PC-3 (cell line): ENCODE data around the gene TMEM163. TPM values are rescaled to one million over a fixed set of nuclear protein-coding genes. Genes with fewer than 3 reads are reported as not detected.

Experiments used
- ATAC-seq: fragments of 200-7000 bp; cut with Tn5 transposase; 2 replicates; pipeline ENCODE4 v1.9.1; 2020; ENCODE audit warnings: mild to moderate bottlenecking, moderate library complexity
- BruUV-seq: library from RNA; stranded (reverse); fragments of 400-500 nt; replicated peaks from 2 replicates; lab custom pipeline; 2021; lab: Mats Ljungman, UMichigan
- CTCF ChIA-PET: fragments of 300-600 bp; sonication (Branson Sonifier 250); formaldehyde crosslinking; loops from one replicate; lab custom pipeline; 2022; ENCODE audit warnings: antibody characterized with exemption; lab: Charles Lee
- POLR2A ChIA-PET: fragments of 300-600 bp; sonication (Branson Sonifier 250); formaldehyde crosslinking; loops from one replicate; lab custom pipeline; 2022; ENCODE audit warnings: antibody characterized with exemption; ENCODE audit not compliant: unreplicated experiment; lab: Charles Lee
- DNase-seq: peaks from one replicate; pipeline ENCODE4 v3.0.0-alpha.2; 2015
- H2AFZ ChIP-seq: fragments of 300-600 bp; sonication (generic); 2 replicates; pipeline ENCODE4 v1.6.0; 2016; ENCODE audit warnings: antibody characterized with exemption, low read length
- H3F3A ChIP-seq: fragments of 300-600 bp; sonication (generic); one replicate; pipeline ENCODE4 v1.6.0; 2017; ENCODE audit warnings: antibody characterized with exemption, low read length, control low read depth, mild to moderate bottlenecking; ENCODE audit not compliant: unreplicated experiment
- H3K27ac ChIP-seq: fragments of 300-600 bp; sonication (generic); 2 replicates; pipeline ENCODE4 v1.5.1; 2016; ENCODE audit warnings: mild to moderate bottlenecking, low read length
- H3K27me3 ChIP-seq: fragments of 300-600 bp; sonication (generic); 2 replicates; pipeline ENCODE4 v1.6.1; 2016; ENCODE audit warnings: low read length, mixed read lengths
- H3K36me3 ChIP-seq: fragments of 300-600 bp; sonication (generic); 2 replicates; pipeline ENCODE4 v1.6.1; 2016; ENCODE audit warnings: low read depth, mixed run types, low read length, mixed read lengths
- H3K4me1 ChIP-seq: fragments of 300-600 bp; sonication (generic); 2 replicates; pipeline ENCODE4 v1.5.1; 2016; ENCODE audit warnings: low read length; ENCODE audit not compliant: insufficient read depth
- H3K4me2 ChIP-seq: fragments of 300-600 bp; sonication (generic); 2 replicates; pipeline ENCODE4 v1.6.0; 2016; ENCODE audit warnings: low read length
- H3K4me3 ChIP-seq: fragments of 300-600 bp; sonication (generic); 2 replicates; pipeline ENCODE4 v1.5.1; 2016; ENCODE audit warnings: mild to moderate bottlenecking, low read length, mixed read lengths
- H3K79me2 ChIP-seq: fragments of 300-600 bp; sonication (generic); 2 replicates; pipeline ENCODE4 v1.6.1; 2017; ENCODE audit warnings: low read length, mixed read lengths
- H3K9ac ChIP-seq: fragments of 300-600 bp; sonication (generic); 2 replicates; pipeline ENCODE4 v1.6.0; 2016; ENCODE audit warnings: mild to moderate bottlenecking, low read length
- H3K9me2 ChIP-seq: fragments of 300-600 bp; sonication (generic); replicated peaks from 2 replicates; pipeline ENCODE4 v1.6.1; 2016; ENCODE audit warnings: mixed run types, low read length, mixed read lengths
- H3K9me3 ChIP-seq: fragments of 300-600 bp; sonication (generic); 2 replicates; pipeline ENCODE4 v1.6.1; 2016; ENCODE audit warnings: low read length, mixed read lengths
- H4K20me1 ChIP-seq: fragments of 300-600 bp; sonication (generic); 2 replicates; pipeline ENCODE4 v1.6.1; 2016; ENCODE audit warnings: low read length, mixed read lengths
- CTCF ChIP-seq: fragments of 300-600 bp; sonication (generic); conservative IDR thresholded peaks from 2 replicates; pipeline ENCODE4 v1.5.1; 2017; ENCODE audit warnings: antibody characterized with exemption, low read depth, mild to moderate bottlenecking, low read length
- EZH2 ChIP-seq: fragments of 300-600 bp; sonication (generic); IDR thresholded peaks from one replicate; pipeline ENCODE4 v1.6.1; 2017; ENCODE audit warnings: antibody characterized with exemption, mild to moderate bottlenecking, low read length; ENCODE audit not compliant: unreplicated experiment
- EZH2phosphoT487 ChIP-seq: fragments of 300-600 bp; sonication (generic); IDR thresholded peaks from 2 replicates; pipeline ENCODE4 v1.6.1; 2018; ENCODE audit warnings: mild to moderate bottlenecking, antibody characterized with exemption, low read length, borderline replicate concordance
- intact Hi-C: fragments of 100-400 bp; cut with micrococcal nuclease; formaldehyde crosslinking; loops from 2 replicates; pipeline ENCODE4 v1.9.0; 2023
- total RNA-seq: library from RNA; depleted of rRNA; stranded (reverse); fragments of >200 nt; gene quantifications from 2 replicates; pipeline ENCODE4 v1.2.3, GENCODE V29; 2014

Gene TMEM163
- total RNA-seq, 1 experiment from 2014 or later, result 0.47 TPM

GRCh38 chr2:134451347-134451630, 267.5 kb downstream of the TMEM163 start:
- no peak for ATAC-seq
- intact Hi-C loops, result loop anchor here (1.0 to 2.0 kb wide), 4 partner anchors 18 to 333 kb away; no protein-coding TSS in a partner anchor
- POLR2A ChIA-PET, result no interaction called here

GRCh38 chr2:134449751-134450513, 268.9 kb downstream of the TMEM163 start:
- Histone ChIP-seq H3K4me1 (peaks cover 20% of the 10 kb centered on the region), H3K27me3 (no peaks in the 10 kb centered on the region), H3F3A (no peaks in the 10 kb centered on the region), H3K79me2 (no peaks in the 10 kb centered on the region), H3K9me2 (no peaks in the 10 kb centered on the region), H3K36me3 (no peaks in the 10 kb centered on the region; the same call in 1 of the 2 replicates), H3K4me3 (no peak overlapping the region), H4K20me1 (no peaks in the 10 kb centered on the region), H3K9me3 (no peaks in the 10 kb centered on the region), H3K9ac (no peak overlapping the region), H2AFZ (no peak overlapping the region), H3K4me2 (no peak overlapping the region), H3K27ac (no peak overlapping the region)
- intact Hi-C loops, result loop anchor here (1.0 to 2.0 kb wide), 4 partner anchors 17 to 205 kb away; no protein-coding TSS in a partner anchor
- DNase-seq (no peak), ATAC-seq (no peak)
- POLR2A ChIA-PET, result no interaction called here
- TF ChIP-seq EZH2 (no peak), CTCF (no peak), EZH2phosphoT487 (no peak)
- CTCF ChIA-PET, result interaction anchor here (0.5 to 1.8 kb wide), 18 partner anchors 14 to 564 kb away, joined by 3 to 12 read pairs (median 4); no protein-coding TSS in a partner anchor
- no TSS peak for BruUV-seq

More at GRCh38 chr2:134451347-134451630, 267.5 kb downstream of the TMEM163 start:
- H3K27me3 ChIP-seq, result no peaks in the 10 kb centered on the region
- no peaks in the 10 kb centered on the region for H3K79me2 ChIP-seq
- H3K9ac ChIP-seq, result no peak overlapping the region
- H3K9me3 ChIP-seq, result no peaks in the 10 kb centered on the region
- H4K20me1 ChIP-seq, result no peaks in the 10 kb centered on the region
- no peak for DNase-seq
- TF ChIP-seq EZH2phosphoT487 (no peak), CTCF (no peak), EZH2 (no peak)
- no peaks in the 10 kb centered on the region for H3K9me2 ChIP-seq
- H3K27ac ChIP-seq, result no peak overlapping the region
- H2AFZ ChIP-seq, result no peak overlapping the region
- CTCF ChIA-PET, result interaction anchor here (0.6 to 1.8 kb wide), 15 partner anchors 10 to 565 kb away, joined by 3 to 12 read pairs (median 5); no protein-coding TSS in a partner anchor
- no peak overlapping the region for H3K4me2 ChIP-seq
- H3K4me3 ChIP-seq, result no peak overlapping the region
- H3K4me1 ChIP-seq, result peaks cover 7% of the 10 kb centered on the region
- H3K36me3 ChIP-seq, result no peaks in the 10 kb centered on the region; the same call in 1 of the 2 replicates
- H3F3A ChIP-seq, result no peaks in the 10 kb centered on the region
- BruUV-seq, result TSS peak; percentile 1

- intact Hi-C loops, result no loop called here
- Histone ChIP-seq H3F3A (no peaks in the 10 kb centered on the region), H2AFZ (no peak overlapping the region), H3K4me3 (no peak overlapping the region), H3K9ac (no peak overlapping the region), H4K20me1 (no peaks in the 10 kb centered on the region), H3K79me2 (no peaks in the 10 kb centered on the region), H3K27me3 (no peaks in the 10 kb centered on the region), H3K9me2 (no peaks in the 10 kb centered on the region), H3K9me3 (no peaks in the 10 kb centered on the region), H3K4me2 (no peak overlapping the region), H3K4me1 (peaks cover 25% of the 10 kb centered on the region), H3K36me3 (no peaks in the 10 kb centered on the region; the same call in 1 of the 2 replicates), H3K27ac (no peak overlapping the region)
- BruUV-seq, result no TSS peak
- DNase-seq (no peak), ATAC-seq (no peak)
- CTCF ChIA-PET, result interaction anchor here (0.6 kb wide), 1 partner anchor 331 kb away, joined by 3 read pairs; no protein-coding TSS in a partner anchor
- no peak for TF ChIP-seq EZH2phosphoT487
- no peak for TF ChIP-seq EZH2
- TF ChIP-seq CTCF, result no peak
- POLR2A ChIA-PET, result no interaction called here
These were observed 269.6 kb downstream of the TMEM163 start for GRCh38 chr2:134449157-134449556.
